ENCODE data around the gene IPPK. TPM values are rescaled to one million over a fixed set of nuclear protein-coding genes. Genes with fewer than 3 reads are reported as not detected.

IPPK gene
- total RNA-seq, 4 donors from 2014 or later, result 41.8 to 86.9 (median 46.1) TPM

DNA sequence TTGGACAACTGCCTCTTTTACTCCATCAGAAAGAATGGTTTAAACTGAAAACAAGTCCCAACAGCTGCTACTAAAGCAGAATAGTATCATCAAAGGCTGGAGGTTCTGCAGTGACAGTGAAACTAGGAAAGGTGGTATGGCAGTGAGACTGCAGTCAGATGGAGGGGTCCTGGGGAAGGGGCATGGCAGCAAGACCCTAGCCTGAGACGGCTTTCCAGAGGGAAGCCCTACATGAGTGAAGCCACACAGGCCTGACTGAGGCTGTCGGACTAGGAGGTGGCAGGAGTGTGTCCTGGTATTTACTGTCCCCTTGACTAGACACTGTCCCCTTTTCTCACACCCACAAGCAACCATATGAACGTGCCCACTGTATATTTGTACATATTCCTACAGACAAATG is 40.4 kb upstream of the IPPK start:
- WGBS, 2 donors, result 29 to 67% methylated on average over 3 of the region's 3 CpGs
- no peak for TF ChIP-seq POLR2A (IDR thresholded peaks at IDR 0.05)
- TF ChIP-seq, protein P1, sequence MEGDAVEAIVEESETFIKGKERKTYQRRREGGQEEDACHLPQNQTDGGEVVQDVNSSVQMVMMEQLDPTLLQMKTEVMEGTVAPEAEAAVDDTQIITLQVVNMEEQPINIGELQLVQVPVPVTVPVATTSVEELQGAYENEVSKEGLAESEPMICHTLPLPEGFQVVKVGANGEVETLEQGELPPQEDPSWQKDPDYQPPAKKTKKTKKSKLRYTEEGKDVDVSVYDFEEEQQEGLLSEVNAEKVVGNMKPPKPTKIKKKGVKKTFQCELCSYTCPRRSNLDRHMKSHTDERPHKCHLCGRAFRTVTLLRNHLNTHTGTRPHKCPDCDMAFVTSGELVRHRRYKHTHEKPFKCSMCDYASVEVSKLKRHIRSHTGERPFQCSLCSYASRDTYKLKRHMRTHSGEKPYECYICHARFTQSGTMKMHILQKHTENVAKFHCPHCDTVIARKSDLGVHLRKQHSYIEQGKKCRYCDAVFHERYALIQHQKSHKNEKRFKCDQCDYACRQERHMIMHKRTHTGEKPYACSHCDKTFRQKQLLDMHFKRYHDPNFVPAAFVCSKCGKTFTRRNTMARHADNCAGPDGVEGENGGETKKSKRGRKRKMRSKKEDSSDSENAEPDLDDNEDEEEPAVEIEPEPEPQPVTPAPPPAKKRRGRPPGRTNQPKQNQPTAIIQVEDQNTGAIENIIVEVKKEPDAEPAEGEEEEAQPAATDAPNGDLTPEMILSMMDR (IDR thresholded peaks at IDR 0.05), result no peak
- Histone ChIP-seq H3K4me3 (no peak overlapping the region), H3K36me3 (peaks cover 28 to 62% (median 30%) of the 10 kb centered on the region in 3 donors), H3K27me3 (no peaks in the 10 kb centered on the region), H3K9me3 (no peaks in the 10 kb centered on the region), H3K27ac (peak overlapping the region; percentile 77 to 90 (median 84)), H3K4me1 (peaks cover 28 to 81% (median 37%) of the 10 kb centered on the region in 3 donors)
- intact Hi-C loops (cut with DNase I), result no loop called here
- DNase-seq, result no peak

DNA sequence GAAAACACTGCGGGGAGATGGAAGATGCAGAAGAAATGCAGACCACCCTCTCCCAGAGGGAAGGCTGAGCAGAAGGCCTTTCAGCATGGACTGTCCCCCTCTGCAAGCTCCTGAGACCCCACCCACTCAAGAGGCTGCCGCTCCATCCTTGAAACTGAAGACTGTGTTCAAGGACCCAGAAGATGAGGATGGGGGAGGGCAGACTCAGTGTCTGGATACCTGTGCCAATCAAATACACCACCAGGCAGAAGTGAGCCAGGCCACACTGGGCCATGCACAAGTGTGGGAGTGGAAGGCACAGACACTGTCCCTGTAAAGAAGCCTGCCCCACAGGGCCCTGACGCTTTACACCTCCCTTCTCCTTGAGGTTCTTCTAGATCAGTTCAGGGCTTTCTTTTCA is 40.0 kb upstream of the IPPK start:
- peaks cover 24 to 57% (median 27%) of the 10 kb centered on the region in 3 donors for H3K36me3 ChIP-seq
- intact Hi-C loops (cut with DNase I), result no loop called here
- WGBS, 2 donors, result 52 to 71% methylated on average over 2 to 3 of the region's 3 CpGs

DNA sequence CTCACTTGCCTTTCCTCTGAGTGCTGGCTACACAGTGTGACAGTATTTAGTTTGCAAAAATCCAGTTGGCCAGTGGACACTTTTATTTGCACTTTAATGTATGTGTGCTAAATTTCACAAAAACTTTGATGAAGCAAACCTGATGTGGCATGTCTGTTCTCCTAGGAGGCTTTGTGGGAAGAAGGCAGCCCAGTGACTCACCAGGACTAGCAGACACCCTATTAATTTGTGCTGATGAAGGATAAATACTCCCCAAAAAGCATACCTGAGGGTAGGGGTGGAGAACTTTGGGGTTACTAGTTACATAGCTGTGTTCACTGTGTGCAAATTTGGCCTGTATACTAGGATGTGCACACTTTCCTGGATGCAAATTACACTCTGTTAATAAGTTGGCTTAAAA is 39.3 kb upstream of the IPPK start:
- Histone ChIP-seq H3K27ac (peak overlapping the region; percentile 77 to 90 (median 84)), H3K4me3 (no peak overlapping the region), H3K9me3 (no peaks in the 10 kb centered on the region), H3K4me1 (peaks cover 20 to 70% (median 31%) of the 10 kb centered on the region in 3 donors), H3K27me3 (no peaks in the 10 kb centered on the region), H3K36me3 (peaks cover 17 to 50% (median 19%) of the 10 kb centered on the region in 3 donors)
- intact Hi-C loops (cut with DNase I), result no loop called here
- TF ChIP-seq POLR2A (IDR thresholded peaks at IDR 0.05), result no peak
- DNase-seq, result no peak

More for the DNA sequence above, 40.0 kb upstream of the IPPK start:
- TF ChIP-seq, protein P1 (IDR thresholded peaks at IDR 0.05), result no peak
- no peak for TF ChIP-seq POLR2A (IDR thresholded peaks at IDR 0.05)
- H3K4me3 ChIP-seq, result no peak overlapping the region
- no peaks in the 10 kb centered on the region for H3K9me3 ChIP-seq
- H3K27ac ChIP-seq, result peak overlapping the region; percentile 77 to 90 (median 84)
- H3K27me3 ChIP-seq, result no peaks in the 10 kb centered on the region
- no peak for DNase-seq
- H3K4me1 ChIP-seq, result peaks cover 24 to 77% (median 33%) of the 10 kb centered on the region in 3 donors

DNA sequence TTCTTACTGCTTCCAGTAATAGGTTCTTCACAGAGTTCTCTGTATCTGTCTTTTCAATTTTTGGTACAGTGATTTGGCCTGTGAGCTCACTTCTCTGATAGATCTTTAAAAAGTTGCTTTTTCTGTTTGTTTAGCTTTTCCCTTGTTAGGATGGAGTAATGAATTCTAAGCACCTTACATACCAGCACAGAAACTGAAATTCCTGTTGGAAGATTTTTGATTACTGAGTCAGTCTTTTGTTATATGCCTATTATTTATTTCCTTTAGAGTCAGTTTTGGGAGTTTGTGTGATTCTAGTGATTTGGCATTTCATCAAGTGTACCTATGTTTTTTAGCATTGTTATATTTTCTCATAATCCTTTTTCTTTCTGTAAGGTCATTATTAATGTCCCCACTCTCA is 37.6 kb upstream of the IPPK start:
- Histone ChIP-seq H3K4me1 (peaks cover 20 to 64% (median 31%) of the 10 kb centered on the region in 3 donors), H3K27ac (peak overlapping the region; percentile 81 to 90 (median 84)), H3K9me3 (no peaks in the 10 kb centered on the region), H3K4me3 (no peak overlapping the region), H3K36me3 (peaks cover 6 to 33% (median 8%) of the 10 kb centered on the region in 3 donors), H3K27me3 (no peaks in the 10 kb centered on the region)
- no peak for DNase-seq
- intact Hi-C loops (cut with DNase I), result no loop called here
- TF ChIP-seq, protein P1 (IDR thresholded peaks at IDR 0.05), result no peak
- no peak for TF ChIP-seq POLR2A (IDR thresholded peaks at IDR 0.05)

DNA sequence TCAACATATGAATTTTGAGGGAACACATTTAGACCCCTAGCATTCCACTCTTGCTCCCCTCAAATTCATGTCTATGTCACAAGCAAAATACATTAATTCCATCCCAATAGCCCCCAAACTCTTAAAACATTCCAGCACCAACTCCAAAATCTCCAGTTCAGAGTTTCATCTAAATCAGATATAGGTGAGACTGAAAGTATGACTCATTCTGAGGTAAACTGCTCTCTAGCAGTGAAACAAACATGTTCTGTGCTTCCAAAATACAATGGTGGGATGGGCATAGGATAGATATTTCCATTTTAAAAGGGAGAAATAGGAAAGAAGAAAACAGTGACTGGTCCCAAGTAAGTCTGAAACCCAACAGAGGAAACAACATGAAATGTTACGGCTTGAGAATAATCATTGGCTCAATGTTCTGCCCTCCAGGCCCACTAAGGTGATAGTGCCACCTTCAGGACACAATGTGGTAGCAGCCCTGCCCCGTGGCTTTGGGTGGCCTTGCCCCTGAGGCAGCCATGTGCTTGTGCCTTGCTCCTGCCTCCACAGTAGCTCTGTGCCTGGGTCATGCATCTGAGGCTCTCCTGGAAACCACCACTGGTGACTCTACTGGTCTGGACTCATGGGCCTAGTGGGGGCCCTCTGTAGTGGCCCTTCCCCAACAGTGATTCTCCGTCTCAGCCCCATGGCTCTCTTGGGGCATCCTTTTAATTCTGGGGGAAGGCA is 36.4 kb upstream of the IPPK start:
- peaks cover 20 to 56% (median 31%) of the 10 kb centered on the region in 3 donors for H3K4me1 ChIP-seq
- DNase-seq, result no peak
- no peaks in the 10 kb centered on the region for H3K9me3 ChIP-seq
- TF ChIP-seq, protein P1 (IDR thresholded peaks at IDR 0.05), result peak in 5 of 6 experiments; percentile 44 to 86 (median 66)
- TF ChIP-seq POLR2A (IDR thresholded peaks at IDR 0.05), result no peak
- intact Hi-C loops (cut with DNase I), result no loop called here
- 46 to 63% methylated on average over 3 of the region's 3 CpGs for WGBS, 2 donors
- peaks cover 0 to 22% (median 8%) of the 10 kb centered on the region in 3 donors for H3K36me3 ChIP-seq
- no peak overlapping the region for H3K4me3 ChIP-seq
- peak overlapping the region; percentile 81 to 90 (median 84) for H3K27ac ChIP-seq
- no peaks in the 10 kb centered on the region for H3K27me3 ChIP-seq
